HS-5 (cell line): Measurements from ENCODE around the gene LIN28B.
"Not testable (repeated sequence)": the region's sequence is repeated elsewhere in the genome, so short reads cannot be mapped to it uniquely, and the experiment has no call there.

Experiments used
- DNase-seq: peaks from one replicate; pipeline ENCODE4 v3.0.0-alpha.2; 2012; ENCODE audit warnings: low read depth

The LIN28B gene, protein sequence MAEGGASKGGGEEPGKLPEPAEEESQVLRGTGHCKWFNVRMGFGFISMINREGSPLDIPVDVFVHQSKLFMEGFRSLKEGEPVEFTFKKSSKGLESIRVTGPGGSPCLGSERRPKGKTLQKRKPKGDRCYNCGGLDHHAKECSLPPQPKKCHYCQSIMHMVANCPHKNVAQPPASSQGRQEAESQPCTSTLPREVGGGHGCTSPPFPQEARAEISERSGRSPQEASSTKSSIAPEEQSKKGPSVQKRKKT

DNA sequence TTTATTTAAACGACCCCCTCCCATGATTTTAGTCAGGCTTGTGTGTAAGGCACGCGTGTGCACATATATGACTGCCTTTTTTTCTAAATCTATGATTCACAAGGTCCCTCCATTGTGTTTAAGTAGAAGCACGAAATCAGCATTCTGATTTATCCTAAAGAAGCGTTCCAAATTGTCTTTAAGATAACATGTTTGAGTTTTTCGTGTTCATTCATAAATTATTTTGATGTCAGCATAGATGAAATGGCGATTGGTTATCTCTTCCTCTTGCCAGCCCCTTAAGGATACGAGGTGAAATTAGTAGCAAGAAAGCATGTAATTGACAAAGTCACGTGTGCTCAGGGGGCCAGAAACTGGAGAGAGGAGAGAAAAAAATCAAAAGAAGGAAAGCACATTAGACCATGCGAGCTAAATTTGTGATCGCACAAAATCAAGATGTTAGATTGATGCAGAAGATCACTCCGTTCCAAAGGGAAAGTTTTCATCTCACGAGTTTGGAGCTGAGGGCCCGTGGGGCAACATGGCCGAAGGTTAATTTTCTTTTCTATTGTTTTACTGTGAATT is at the start of gene LIN28B:
Gene LIN28B, plus strand, starts transcription at position 377 of the 564 bp plus-strand sequence. Its CDS starts 144 bp downstream, at position 521.
- DNase-seq, result no peak

DNA sequence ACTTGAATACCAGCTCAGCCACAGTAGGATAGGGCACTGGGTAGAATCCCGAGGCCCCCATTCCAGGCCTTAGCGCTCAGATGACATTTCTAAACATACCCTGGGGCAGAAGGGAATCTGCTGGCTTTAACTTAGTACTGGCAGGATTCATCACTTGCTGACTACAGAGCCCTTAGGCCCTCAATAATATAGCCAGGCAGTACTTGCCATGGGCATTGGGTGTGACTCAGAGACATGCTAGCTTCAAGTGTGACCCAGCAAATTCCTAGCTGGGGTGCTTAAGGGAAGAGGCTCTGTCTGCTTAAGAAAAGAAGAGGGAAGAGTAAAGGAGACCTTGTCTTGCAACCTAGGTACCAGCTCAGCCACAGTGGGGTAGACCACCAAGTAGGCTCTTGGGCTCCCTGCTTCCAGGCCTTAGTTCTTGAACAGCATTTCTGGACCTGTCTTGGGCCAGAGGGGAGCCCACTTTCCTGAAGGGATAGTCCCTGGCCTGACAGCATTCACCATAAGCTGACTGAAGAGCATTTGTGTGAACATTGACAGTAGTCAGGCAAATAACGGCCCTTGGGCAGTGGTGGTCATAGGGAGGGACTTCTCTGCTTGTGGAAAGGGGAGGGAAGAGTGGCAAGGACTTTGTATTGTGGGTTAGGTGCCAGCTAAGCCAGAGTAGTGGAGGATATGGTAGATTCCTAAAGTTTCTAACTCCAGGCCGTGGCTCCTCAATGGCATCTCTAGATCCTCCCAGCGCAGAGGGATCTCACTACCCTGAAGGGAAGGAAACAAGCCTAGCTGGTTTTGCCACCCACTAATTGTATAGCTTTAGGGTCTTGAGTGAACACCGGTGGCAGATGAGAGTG is 48.6 kb upstream of the LIN28B start:
- DNase-seq, result no peak

DNA sequence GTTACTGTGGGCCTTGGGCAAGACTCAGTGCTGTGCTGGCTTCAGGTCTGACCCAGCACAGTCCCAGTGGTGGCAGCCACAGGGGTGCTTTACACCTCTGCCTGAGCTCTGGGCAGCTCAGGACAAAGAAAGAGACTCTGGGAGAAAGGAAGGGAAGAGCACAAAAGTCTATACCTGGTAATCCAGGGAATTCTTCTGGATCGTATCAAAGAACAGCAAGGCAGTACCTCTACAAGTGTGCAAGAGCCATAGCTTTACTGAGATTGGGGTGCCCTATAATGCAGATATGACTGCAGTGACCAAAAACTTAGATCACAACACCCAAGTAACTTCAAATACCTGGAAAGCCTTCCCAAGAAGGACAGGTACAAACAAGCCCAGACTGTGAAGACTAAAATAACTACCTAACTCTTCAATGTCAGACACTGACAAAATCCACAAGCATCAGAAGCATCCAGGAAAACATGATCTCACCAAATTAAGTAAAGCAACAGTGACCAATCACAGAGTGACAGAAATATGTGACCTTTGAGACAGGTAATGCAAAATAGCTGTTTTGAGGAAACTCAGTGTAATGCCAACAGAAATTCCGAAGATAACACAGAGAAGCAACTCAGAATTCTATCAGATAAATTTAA is 47.9 kb upstream of the LIN28B start:
- no peak for DNase-seq

DNA sequence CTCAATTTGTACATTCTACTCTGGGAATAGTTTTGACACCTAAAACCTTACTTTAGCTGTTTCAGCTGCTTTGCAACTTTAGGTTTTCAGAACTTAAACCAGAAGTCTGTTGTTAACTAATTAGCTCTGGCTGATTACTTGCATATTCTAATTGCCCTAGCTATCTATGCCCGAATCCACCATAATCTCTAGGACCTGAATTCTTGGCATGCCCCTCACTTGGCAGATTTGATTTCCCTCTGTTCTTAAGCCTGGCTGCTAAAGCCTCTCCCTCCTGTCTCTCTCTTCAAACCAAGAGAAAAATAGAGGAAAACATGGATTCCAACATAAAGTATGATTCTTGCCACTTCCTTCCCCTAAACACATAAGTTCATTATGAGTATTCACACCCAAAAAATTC is 35.0 kb upstream of the LIN28B start:
- no peak for DNase-seq

DNA sequence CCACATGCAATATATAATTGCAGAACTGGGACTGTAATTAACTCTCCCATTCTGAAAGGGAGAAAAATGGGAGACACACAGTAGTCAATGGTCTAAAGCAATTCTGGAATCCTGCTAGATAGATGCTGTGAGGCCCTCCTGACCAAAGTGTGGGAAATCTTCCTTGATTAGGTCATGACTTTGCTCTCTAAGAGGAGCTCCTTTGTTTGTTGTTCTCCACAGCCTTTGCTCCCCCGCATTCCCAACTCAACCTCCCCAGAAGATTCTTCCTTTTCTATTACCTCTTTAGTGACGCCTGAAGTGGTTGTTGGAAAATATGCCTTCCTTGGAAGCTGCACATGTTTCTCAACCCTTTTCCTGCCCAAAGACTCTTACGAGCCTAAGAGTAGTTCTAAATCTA is 28.8 kb upstream of the LIN28B start:
- DNase-seq, result no peak

DNA sequence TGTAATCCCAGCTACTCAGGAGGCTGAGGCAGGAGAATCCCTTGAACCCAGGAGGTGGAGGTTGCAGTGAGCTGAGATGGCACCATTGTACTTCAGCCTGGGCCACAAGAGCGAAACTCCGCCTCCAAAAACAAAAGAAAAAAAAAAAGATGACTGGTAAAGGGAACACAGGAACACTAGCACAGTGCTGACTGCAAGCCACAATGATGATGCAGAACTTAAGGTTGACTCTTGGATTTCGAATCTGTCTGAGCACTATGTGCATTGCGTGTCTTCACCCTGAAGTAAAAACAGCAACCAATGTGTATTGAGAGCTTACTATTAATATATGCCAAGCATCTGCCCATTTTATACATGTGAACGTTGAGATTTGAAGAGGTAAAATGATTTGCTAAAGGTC is 27.6 kb upstream of the LIN28B start:
- DNase-seq, result no peak

DNA sequence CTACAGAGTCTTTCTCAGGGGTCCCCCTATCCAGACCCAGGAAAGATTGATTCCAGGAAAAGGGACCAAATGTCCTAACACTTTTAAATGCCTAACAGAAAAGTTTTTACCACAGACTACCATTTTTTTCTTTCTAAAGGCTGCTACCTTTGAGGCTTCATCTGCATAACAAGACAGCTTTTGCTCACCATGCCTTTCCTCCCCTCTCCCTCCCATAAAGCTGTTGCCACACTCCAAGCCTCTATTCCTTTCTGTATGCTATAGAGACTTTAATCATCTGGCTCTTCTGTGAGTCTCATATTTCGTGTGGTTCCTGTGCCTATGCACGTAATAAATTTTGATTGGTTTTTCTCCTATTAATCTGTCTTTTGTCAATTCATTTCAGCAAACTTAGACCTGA is 26.0 kb upstream of the LIN28B start:
- DNase-seq, result no peak

DNA sequence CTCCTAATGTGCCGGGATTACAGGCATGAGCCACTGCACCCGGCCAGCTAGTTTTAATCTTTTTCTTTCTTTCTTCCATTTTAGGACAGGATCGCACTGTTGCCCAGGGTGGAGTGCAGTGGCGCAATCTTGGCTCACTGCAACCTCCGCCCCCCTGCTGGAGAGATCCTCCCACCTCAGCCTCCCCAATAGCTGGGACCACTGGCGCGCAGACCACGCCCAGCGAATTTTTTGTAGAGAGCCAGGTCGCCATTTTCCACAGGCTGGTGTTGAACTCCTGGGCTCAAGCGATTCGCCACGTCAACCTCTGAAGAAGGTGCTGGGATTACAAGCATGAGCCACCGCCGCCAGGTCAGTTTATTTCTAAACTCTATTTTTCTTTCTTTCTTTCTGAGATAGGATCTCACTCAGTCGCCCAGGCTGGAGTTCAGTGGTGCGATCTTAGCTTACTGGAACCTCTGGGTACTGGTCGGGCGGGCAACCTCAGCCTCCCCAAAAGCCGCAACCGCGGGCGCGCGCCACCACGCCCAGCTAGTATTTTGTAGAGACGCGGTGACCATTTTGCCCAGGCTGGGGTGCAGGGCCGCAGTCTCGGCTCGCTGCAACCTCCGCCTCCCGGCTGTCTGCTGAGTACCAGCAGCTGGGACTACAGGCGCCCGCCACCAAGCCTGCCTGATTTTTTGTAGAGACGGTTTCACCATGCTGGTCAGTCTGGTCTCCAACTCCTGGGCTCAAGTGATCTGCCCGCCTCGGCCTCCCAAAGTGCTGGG is 20.0 kb upstream of the LIN28B start:
- no peak for DNase-seq

DNA sequence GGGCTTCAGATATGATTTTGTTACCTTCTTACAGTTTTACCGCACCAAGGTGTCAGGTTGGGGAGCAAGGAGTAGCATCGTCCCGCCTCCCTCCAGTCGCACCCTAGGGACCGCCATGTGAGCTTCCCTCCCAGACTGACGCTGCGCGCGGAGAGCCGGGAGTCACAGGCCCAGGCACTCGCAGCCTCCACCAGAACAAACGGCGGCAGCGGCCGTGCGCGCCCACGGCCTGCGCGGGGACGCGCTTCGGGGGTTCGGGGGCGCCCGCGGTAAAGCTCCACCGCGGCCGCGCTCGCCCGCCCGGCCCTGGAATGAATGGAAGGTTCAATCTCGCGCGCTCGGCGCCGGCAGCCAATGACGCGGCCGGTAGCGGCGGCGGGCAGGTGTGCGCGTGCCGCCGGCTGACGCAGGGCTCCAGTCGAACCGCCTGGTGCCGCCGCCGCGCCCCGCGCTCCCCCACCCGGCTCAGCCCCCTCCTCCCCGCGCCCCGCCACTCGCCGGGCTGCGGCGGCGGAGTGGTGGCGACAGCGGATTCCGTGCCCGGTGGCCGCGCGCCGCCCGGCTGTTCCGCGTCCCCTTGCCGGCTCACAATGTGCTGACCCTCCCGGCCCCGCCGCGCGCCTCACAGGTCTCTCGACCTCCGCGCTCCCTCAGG is 16.5 kb upstream of the LIN28B start:
- DNase-seq, result no peak

DNA sequence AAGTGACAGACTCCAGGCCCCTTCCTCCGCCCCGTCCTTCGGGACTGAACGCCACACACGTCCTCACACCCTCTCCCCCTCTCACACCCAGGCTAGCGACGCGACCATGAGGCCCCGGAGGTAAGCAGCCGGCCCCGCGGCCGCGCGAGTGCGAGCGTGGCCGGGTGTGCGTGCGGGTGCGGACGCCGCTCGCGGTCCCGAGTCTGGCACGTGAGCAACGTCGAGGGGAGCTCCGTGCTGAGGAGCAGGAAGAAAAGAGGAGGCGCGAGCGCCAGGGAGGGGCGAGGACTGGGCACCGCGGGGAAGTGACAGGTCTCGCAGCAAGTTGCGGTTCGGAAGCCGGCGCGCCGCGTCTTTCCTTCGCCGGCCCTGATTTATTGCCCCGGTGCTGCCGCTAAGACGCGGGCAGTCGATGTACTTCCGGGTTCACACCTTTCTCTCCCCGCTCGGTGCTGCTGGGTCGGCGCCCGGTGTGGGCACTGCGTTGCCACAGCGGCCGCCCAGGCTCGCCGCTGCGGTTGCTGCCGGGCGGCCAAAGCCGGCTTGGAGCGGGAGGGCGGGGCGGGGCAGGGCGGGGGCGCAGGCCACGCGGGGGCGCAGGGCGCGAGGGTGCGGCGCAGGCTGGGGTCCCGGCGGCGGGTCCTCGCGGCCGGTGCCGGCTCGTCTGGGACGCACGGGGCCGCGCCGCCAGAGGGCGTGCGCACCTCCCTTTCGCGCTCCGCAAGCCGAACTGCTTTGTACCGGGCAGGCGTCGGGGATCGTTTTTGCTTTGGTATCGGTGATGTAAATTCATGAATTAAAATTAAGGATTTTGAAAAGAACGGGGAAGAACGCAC is 15.8 kb upstream of the LIN28B start:
- DNase-seq, result no peak

DNA sequence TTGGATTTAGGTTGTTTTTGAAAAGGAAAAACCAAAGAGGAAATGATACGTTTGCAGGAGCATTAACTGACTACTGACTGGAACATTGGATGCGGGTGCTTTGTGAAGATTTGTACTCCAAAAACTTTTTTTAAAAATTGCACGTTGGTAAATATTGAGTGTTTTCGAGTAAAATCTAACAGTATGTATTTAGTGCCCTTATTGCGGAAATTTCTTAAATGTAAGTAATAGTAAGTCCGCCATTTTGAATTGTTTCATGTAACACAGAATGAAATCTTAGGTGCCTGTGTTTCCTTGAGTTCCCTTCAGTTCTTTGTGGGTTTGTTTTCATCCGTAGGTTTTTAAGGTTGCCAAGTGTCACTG is 15.2 kb upstream of the LIN28B start:
- DNase-seq, result no peak

DNA sequence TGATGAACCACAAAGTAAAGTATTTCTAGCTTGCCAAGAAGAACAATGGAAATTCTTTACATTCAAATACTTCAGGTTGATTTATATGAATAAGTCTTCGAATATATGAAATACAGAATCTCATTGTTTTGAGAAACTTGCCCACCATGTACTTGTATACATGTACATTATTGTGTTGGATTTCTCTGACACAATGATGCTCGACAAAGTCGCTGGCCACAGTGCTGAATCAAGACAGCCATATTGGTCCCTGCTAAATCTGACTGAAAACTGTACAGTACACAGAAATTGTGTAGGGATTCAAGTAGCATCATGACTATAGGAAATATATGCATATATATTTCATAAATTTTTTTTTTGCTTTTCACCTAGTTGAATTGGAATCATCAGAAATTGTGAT is 13.1 kb upstream of the LIN28B start:
- DNase-seq, result no peak

DNA sequence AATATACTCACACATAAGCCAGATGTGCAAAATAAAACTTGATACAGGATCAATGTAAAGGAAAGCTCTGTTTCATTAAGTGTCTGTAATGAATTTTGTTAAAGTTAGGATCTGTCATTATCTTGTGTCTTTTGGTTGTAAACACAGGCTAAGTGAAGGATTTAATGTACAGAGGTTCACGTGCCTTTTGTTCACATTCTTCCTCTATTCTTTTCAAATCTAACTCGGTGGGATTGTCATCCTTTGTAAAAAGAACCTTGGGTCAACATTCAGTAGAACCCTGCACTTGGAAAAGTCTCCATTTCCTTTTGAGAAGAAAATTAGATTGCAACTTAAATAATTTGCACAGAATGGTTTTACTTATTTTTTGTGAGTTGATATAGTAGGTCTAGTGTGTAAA is 7.7 kb upstream of the LIN28B start:
- no peak for DNase-seq

DNA sequence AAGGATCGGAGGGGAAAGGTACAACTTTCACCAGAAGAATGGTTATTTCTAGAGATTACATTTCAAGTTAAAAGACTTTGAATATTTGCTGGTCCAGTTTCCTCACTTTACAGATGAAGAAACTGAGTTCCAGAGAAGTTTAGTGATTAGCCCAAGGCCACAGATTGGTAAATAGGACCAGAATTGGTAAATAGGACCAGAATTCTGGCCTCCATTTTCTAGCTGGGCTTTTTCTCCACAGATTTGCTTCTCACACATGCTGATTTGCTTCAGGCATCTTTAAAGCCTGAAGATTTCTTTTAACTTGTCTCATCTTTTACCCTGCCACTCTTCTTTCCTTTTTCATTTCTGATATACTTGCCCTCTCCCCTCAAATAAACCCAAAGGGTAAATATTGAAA is 5.2 kb upstream of the LIN28B start:
- no peak for DNase-seq

DNA sequence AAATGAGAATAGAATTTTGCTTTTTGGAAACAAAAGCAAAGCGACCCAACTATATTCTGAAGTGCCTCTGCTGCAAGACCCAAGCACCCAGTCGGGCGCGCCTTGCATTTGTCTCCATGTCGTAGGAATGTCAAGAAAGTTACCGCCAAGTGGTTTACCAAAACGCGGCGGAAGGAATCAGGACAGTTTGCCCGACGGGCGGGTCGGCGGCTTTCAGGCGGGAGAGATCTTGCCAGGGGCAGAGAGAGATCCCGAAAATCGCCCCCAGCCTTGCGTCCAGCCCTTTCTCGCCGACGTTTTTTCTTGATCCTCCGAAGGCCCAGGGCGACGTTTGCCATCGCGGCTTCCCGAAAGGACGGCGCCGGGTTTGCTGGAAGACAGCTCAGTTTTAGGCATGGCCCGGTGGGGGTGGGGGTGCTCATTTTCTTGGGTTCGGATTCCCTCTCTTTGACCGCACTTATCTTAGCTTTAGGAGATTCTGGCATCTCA is 4.0 kb upstream of the LIN28B start:
- no peak for DNase-seq

DNA sequence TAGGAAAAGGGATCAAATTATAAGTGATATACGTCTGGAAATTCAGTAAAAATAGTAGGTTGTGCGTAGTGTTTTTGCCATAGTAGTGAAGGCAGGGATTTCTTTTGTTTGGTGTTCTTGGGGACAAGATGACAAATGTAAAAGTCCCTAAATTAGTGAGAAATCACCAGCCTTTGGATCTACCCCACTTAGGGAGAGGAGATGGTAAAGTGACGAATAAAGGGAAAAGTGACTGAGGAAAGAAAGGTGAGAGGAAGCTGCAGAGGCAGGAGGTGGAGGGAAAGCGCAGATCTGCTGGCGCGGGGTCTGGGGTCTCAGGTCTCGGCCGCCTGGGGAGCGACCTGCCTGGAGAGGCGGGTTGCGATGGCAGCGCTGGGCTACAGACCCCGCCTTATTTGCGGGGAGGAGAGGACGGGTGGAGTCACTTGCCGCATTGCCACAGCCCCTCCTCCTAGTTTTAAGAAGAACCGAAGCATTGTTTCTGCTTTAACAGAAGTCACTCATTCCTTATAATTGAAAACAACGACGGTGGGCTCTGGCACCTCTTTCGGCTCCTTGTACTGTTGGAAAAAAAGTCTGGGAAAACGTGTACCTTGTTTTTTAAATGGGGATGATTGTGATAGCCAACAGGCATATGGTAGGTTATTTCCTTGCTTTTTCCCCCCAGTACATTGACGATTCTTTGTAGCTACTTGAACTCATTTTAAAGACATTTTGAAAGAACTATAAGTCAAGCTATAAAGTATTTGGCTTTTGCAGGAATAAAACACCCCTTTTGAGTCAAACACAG is 3.3 kb upstream of the LIN28B start:
- not testable (repeated sequence) for DNase-seq

DNA sequence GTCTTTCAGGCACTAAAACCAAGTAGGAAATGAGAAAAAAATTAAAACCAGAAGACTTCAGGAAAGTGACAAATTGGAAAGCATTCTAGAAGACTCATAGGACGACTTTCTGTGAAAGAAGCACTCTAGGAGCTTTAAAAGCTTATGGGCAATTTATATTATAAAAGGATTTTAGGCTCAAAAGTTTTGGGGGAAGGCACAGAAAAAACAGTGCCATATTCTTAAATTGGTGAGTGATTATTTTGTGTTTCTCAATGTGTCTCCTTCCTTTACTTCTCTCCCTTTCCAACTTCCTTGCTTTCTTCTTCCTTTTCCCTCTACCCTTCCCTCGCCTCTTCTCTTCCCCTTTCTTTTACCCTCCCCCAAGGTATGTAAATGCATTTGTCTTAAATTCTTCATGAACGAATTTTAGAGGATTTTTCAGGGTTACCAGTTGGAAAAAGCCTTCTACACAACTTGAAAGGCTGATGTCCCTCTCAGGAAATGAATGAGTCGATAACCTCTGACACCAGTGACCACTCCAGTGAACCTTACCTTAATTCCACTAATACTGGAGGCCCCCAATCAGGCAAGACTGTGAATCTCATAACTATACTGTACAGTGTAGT is 2.6 kb upstream of the LIN28B start:
- DNase-seq, result no peak

DNA sequence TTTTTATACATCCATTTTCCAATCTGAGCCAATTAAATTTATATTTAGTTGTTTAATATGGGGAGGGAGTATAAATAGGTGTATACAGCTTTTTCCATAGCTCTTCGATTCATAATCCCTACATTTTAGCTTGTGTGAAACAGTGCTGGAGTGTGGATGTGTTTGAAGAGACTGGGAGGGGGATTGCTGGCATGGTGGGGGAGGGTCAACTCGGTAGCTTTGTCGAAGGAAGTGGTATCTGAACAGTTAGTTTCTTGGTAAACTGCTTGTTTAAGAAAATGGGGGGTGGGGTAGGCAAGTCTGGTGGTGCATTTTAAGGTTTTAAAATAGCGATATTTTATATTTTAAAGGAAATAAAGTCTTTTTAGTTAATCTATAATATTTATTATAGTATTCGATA is 1.4 kb upstream of the LIN28B start:
- DNase-seq, result no peak
